IMR-90 (cell line): Measurements from ENCODE around the gene DHRS3. TPM values are rescaled to one million over a fixed set of nuclear protein-coding genes. Genes with fewer than 3 reads are reported as not detected.

ENCODE experiments used
- ATAC-seq: fragments of 200-7000 bp; cut with Tn5 transposase; 2 replicates; pipeline ENCODE4 v1.9.1; 2020; ENCODE audit warnings: low read depth, mild to moderate bottlenecking, moderate library complexity
- BruUV-seq: library from RNA; stranded (reverse); fragments of 400-500 nt; replicated peaks from 2 replicates; lab custom pipeline; 2021; lab: Mats Ljungman, UMichigan
- CTCF ChIA-PET: fragments of 300-600 bp; formaldehyde crosslinking; extraction: SDS; loops from one replicate; lab custom pipeline; 2021; ENCODE audit warnings: antibody characterized with exemption; lab: Yijun Ruan, JAX
- POLR2A ChIA-PET: fragments of 300-600 bp; sonication (Branson Sonifier 250); formaldehyde crosslinking; loops from one replicate; lab custom pipeline; 2022; ENCODE audit warnings: antibody characterized with exemption; ENCODE audit not compliant: unreplicated experiment; lab: Charles Lee
- DNase-seq: peaks from one replicate; pipeline ENCODE4 v3.0.0; 2013
- H2AFZ ChIP-seq: replicated peaks from 2 replicates; pipeline ENCODE3; 2013; ENCODE audit warnings: low read length, mild to moderate bottlenecking; ENCODE audit not compliant: poor library complexity
- H2AK5ac ChIP-seq: 2 replicates; pipeline ENCODE4 v1.6.1; 2013; ENCODE audit warnings: low read depth, low read length, inconsistent platforms
- H2AK9ac ChIP-seq: replicated peaks from 2 replicates; pipeline ENCODE3; 2013; ENCODE audit warnings: mild to moderate bottlenecking, low read depth, low read length, moderate library complexity; ENCODE audit not compliant: poor library complexity
- H2BK120ac ChIP-seq: 2 replicates; pipeline ENCODE4 v1.6.1; 2013; ENCODE audit warnings: low read depth, low read length, inconsistent platforms
- H2BK15ac ChIP-seq: 3 replicates; pipeline ENCODE4 v1.6.1; 2013; ENCODE audit warnings: low read depth, low read length, inconsistent platforms
- H2BK20ac ChIP-seq: 2 replicates; pipeline ENCODE4 v1.6.1; 2013; ENCODE audit warnings: low read depth, mild to moderate bottlenecking, inconsistent platforms, low read length, moderate library complexity
- H2BK5ac ChIP-seq: 2 replicates; pipeline ENCODE4 v1.6.1; 2013; ENCODE audit warnings: mild to moderate bottlenecking, low read depth, low read length, inconsistent platforms; ENCODE audit not compliant: poor library complexity, severe bottlenecking
- H3K14ac ChIP-seq: replicated peaks from 2 replicates; pipeline ENCODE4 v1.6.1; 2013; ENCODE audit warnings: low read depth, low read length, inconsistent platforms
- H3K18ac ChIP-seq: 2 replicates; pipeline ENCODE4 v1.6.1; 2013; ENCODE audit warnings: low read depth, low read length, control low read depth
- H3K23ac ChIP-seq: 2 replicates; pipeline ENCODE4 v1.6.1; 2013; ENCODE audit warnings: low read depth, low read length, inconsistent platforms
- H3K27ac ChIP-seq: 2 replicates; pipeline ENCODE4 v1.5.1; 2013; ENCODE audit warnings: mild to moderate bottlenecking, control low read depth, low read length; ENCODE audit not compliant: insufficient read depth
- H3K27me3 ChIP-seq: 2 replicates; pipeline ENCODE4 v1.6.1; 2013; ENCODE audit warnings: low read length; ENCODE audit not compliant: control insufficient read depth, insufficient read depth
- H3K36me3 ChIP-seq: 2 replicates; pipeline ENCODE4 v1.6.1; 2013; ENCODE audit warnings: low read length, mixed read lengths; ENCODE audit not compliant: control insufficient read depth, insufficient read depth
- H3K4ac ChIP-seq: 2 replicates; pipeline ENCODE4 v1.6.1; 2013; ENCODE audit warnings: low read depth, low read length, inconsistent platforms
- H3K4me1 ChIP-seq: 2 replicates; pipeline ENCODE4 v1.6.1; 2013; ENCODE audit warnings: low read length, mixed read lengths; ENCODE audit not compliant: control insufficient read depth, insufficient read depth
- H3K4me2 ChIP-seq: 2 replicates; pipeline ENCODE4 v1.6.1; 2013; ENCODE audit warnings: low read depth, mild to moderate bottlenecking, control low read depth, low read length, moderate library complexity
- H3K4me3 ChIP-seq: 2 replicates; pipeline ENCODE4 v1.5.1; 2013; ENCODE audit warnings: low read depth, mild to moderate bottlenecking, control low read depth, low read length, moderate library complexity; ENCODE audit not compliant: insufficient read depth
- H3K56ac ChIP-seq: 2 replicates; pipeline ENCODE4 v1.6.1; 2013; ENCODE audit warnings: low read length, inconsistent platforms; ENCODE audit not compliant: insufficient read depth; ENCODE audit errors: extremely low read depth
- H3K79me1 ChIP-seq, 2 experiments: 2 replicates each; pipeline ENCODE4 v1.6.1; 2013; ENCODE audit warnings: low read length in 2 of 2, inconsistent platforms in 1 of 2, low read depth in 1 of 2
- H3K9ac ChIP-seq: 2 replicates; pipeline ENCODE4 v1.6.1; 2013; ENCODE audit warnings: low read depth, low read length, control low read depth
- H3K9me1 ChIP-seq: 2 replicates; pipeline ENCODE4 v1.6.1; 2013; ENCODE audit warnings: low read length, inconsistent platforms; ENCODE audit not compliant: insufficient read depth
- H3K9me3 ChIP-seq: 2 replicates; pipeline ENCODE4 v1.6.1; 2013; ENCODE audit warnings: low read length; ENCODE audit not compliant: control insufficient read depth, insufficient read depth
- H4K20me1 ChIP-seq: 2 replicates; pipeline ENCODE4 v1.6.1; 2013; ENCODE audit warnings: low read length, inconsistent platforms; ENCODE audit not compliant: insufficient read depth
- H4K5ac ChIP-seq: 2 replicates; pipeline ENCODE4 v1.6.1; 2013; ENCODE audit warnings: mild to moderate bottlenecking, low read depth, low read length, control low read depth
- H4K8ac ChIP-seq, 2 experiments: 2 replicates each; pipeline ENCODE4 v1.6.1; 2013; ENCODE audit warnings: low read depth in 2 of 2, low read length in 2 of 2, control low read depth in 1 of 2, inconsistent platforms in 1 of 2
- H4K91ac ChIP-seq: 2 replicates; pipeline ENCODE4 v1.6.1; 2013; ENCODE audit warnings: low read depth, low read length, inconsistent platforms; ENCODE audit not compliant: insufficient read depth
- BHLHE40 ChIP-seq: fragments of 150-350 bp; IDR thresholded peaks from 2 replicates; pipeline ENCODE4 v1.6.1; 2016; ENCODE audit warnings: mild to moderate bottlenecking, low read depth, low read length
- CEBPB ChIP-seq: IDR thresholded peaks from 2 replicates; pipeline ENCODE4 v1.6.1; 2012; ENCODE audit warnings: low read depth, low read length, improper control_type of control experiment
- CHD1 ChIP-seq: IDR thresholded peaks from 2 replicates; pipeline ENCODE4 v1.6.1; 2012; ENCODE audit warnings: low read depth, low read length, improper control_type of control experiment
- FOS ChIP-seq: fragments of 150-350 bp; IDR thresholded peaks from 2 replicates; pipeline ENCODE4 v1.6.1; 2016; ENCODE audit warnings: low read depth, low read length
- MAFK ChIP-seq: IDR thresholded peaks from 2 replicates; pipeline ENCODE4 v1.6.1; 2012; ENCODE audit warnings: low read depth, low read length, improper control_type of control experiment
- MAZ ChIP-seq: IDR thresholded peaks from 2 replicates; pipeline ENCODE4 v1.6.1; 2012; ENCODE audit warnings: low read depth, mild to moderate bottlenecking, low read length, improper control_type of control experiment, moderate library complexity, borderline replicate concordance
- MXI1 ChIP-seq: IDR thresholded peaks from 2 replicates; pipeline ENCODE4 v1.6.1; 2012; ENCODE audit warnings: low read depth, mild to moderate bottlenecking, low read length, moderate library complexity, borderline replicate concordance
- NFE2L2 ChIP-seq: fragments of 150-350 bp; IDR thresholded peaks from 2 replicates; pipeline ENCODE4 v1.6.1; 2016; ENCODE audit warnings: low read depth, mild to moderate bottlenecking, low read length
- RAD21 ChIP-seq: IDR thresholded peaks from 2 replicates; pipeline ENCODE4 v1.6.1; 2012; ENCODE audit warnings: low read length, improper control_type of control experiment
- RCOR1 ChIP-seq: IDR thresholded peaks from 2 replicates; pipeline ENCODE4 v1.6.1; 2012; ENCODE audit warnings: mild to moderate bottlenecking, low read length, improper control_type of control experiment; ENCODE audit not compliant: insufficient replicate concordance
- SMC3 ChIP-seq: fragments of 150-350 bp; IDR thresholded peaks from 2 replicates; pipeline ENCODE4 v1.6.1; 2016; ENCODE audit warnings: low read depth, mild to moderate bottlenecking, antibody characterized with exemption, low read length, moderate library complexity
- USF2 ChIP-seq: fragments of 150-350 bp; IDR thresholded peaks from 2 replicates; pipeline ENCODE4 v1.6.1; 2017; ENCODE audit warnings: mild to moderate bottlenecking, antibody characterized with exemption, low read length, low read depth
- WGBS, 2 experiments: methylation state at CpG; one replicate each; pipeline versions ENCODE4 v1.1.5 to v1.1.7; 2013; ENCODE audit warnings: missing lambda C conversion rate in 2 of 2; ENCODE audit not compliant: insufficient read length in 1 of 2; ENCODE audit errors: extremely low coverage in 2 of 2; 5-methylcytosine and 5-hydroxymethylcytosine counted together
- dilution Hi-C: fragments of 300-500 bp; cut with HindIII; formaldehyde crosslinking; loops from one replicate; pipeline ENCODE4 v1.14.3; 2018; ENCODE audit warnings: low sequenced_read_pairs; ENCODE audit not compliant: unreplicated experiment
- in situ Hi-C: fragments of 300-500 bp; cut with MboI; formaldehyde crosslinking; loops from 3 replicates; pipeline ENCODE4 v1.14.3; 2019; ENCODE audit warnings: low sequenced_read_pairs, inconsistent platforms, mixed read lengths
- intact Hi-C: fragments of 100-400 bp; cut with micrococcal nuclease; formaldehyde crosslinking; loops from 2 replicates; pipeline ENCODE4 v1.10.0; 2022
- polyA plus RNA-seq, 3 experiments: library from polyadenylated mRNA; depleted of rRNA; stranded (reverse); fragments of >200 nt; gene quantifications; 2 replicates each; pipeline ENCODE4 v1.2.3, GENCODE V29; 2012; ENCODE audit warnings: low replicate concordance in 1 of 3
- total RNA-seq: library from RNA; depleted of rRNA; stranded (reverse); fragments of >200 nt; gene quantifications from 2 replicates; pipeline ENCODE4 v1.2.3, GENCODE V29; 2012
- TF ChIP-seq, protein P1 (sequence below): conservative IDR thresholded peaks from 2 replicates; pipeline ENCODE4 v1.5.1; 2012; ENCODE audit warnings: mild to moderate bottlenecking, low read depth, low read length, improper control_type of control experiment

Gene DHRS3
- total and polyA plus RNA-seq, 2 of the 4 experiments (the other 2 are of a cell fraction) = 11.2 to 14.5 TPM

DNA sequence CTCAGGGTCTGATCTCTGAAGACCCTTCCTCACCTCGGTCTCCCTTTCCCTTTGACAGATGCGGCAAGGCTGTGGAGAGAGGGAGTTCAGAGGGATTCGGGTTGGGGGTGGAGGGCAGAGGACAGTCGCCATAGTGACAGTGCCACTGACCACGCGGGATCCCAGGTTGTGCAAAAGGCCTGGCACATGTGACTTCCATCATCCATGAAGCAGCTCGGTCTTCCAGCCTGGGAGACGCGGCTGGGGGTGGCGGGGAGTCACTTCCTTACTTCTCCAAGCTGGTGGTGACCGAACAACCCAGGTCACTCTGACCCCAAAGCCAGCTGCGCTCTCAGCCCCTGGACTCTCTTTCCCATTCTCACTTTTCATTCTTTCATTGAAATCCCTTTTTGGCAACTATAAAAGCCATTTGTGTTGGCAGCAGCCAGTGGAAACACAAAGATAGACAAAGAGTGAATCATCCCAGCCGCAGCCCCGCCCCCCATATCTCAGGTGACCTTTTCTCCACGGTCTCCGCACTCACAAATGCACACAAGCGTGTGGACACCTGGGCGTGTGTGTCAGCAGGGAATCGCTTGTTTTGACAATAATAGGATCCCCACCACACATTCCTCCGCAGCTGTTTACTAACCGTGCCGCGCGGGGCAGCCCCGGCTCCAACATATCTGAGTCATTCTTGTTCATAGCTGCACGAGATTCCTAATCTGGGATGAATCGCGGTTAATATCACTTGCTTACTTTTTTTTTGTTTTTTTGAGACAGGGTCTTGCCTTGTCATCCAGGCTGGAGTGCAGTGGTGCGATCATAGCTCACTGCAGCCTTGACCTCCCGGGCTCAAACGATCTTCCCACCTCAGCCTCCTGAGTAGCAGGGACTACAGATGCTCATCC lies 68.3 kb downstream of the DHRS3 start:
- peak overlapping the region; percentile 74 for H3K18ac ChIP-seq
- H2AFZ ChIP-seq = peak overlapping the region; percentile 72
- peaks cover 4% of the 10 kb centered on the region for H3K9me1 ChIP-seq
- peak overlapping the region; percentile 72 for H2AK9ac ChIP-seq
- no TSS peak for BruUV-seq
- ChIA-PET POLR2A (interaction anchor here (0.6 kb wide), 1 partner anchor 16 kb away, joined by 14 read pairs; no protein-coding TSS in a partner anchor), CTCF (no interaction called here)
- peak overlapping the region; percentile 92 for H2BK120ac ChIP-seq
- in situ Hi-C loops (loop anchor here (10.0 kb wide), 1 partner anchor 65 kb away; the partner anchor contains the start of gene DHRS3), intact Hi-C loops (loop anchor here (2.0 kb wide), 1 partner anchor 47 kb away; no protein-coding TSS in a partner anchor), dilution Hi-C loops (no loop called here)
- H2AK5ac ChIP-seq = peak overlapping the region; percentile 95
- no peaks in the 10 kb centered on the region for H3K9me3 ChIP-seq
- peak overlapping the region; percentile 49; the same call in 1 of the 2 replicates for H3K23ac ChIP-seq
- no peak overlapping the region for H3K4me3 ChIP-seq
- peak overlapping the region; percentile 49 for H2BK5ac ChIP-seq
- H3K4ac ChIP-seq = peak overlapping the region; percentile 88
- H3K27me3 ChIP-seq = peaks cover 7% of the 10 kb centered on the region; the same call in 1 of the 2 replicates
- DNase-seq = peak; percentile 98
- H2BK20ac ChIP-seq = peak overlapping the region; percentile 74
- H3K9ac ChIP-seq = no peak overlapping the region
- peak; percentile 90 for ATAC-seq
- no peaks in the 10 kb centered on the region for H3K36me3 ChIP-seq
- peak overlapping the region; percentile 47 for H4K5ac ChIP-seq
- H3K14ac ChIP-seq = peak overlapping the region; percentile 19
- H2BK15ac ChIP-seq = peak overlapping the region; percentile 79; the same call in 2 of the 3 replicates
- no peaks in the 10 kb centered on the region for H4K20me1 ChIP-seq
- no peaks in the 10 kb centered on the region for H3K79me1 ChIP-seq
- WGBS, 2 experiments = 17% methylated on average over 12 of the region's 31 CpGs; no CpG with 5 or more reads in 1 of the 2 experiments
- TF ChIP-seq SMC3 = no peak
- peak; percentile 86 for TF ChIP-seq FOS
- peak; percentile 63 for TF ChIP-seq NFE2L2
- TF ChIP-seq, protein P1, sequence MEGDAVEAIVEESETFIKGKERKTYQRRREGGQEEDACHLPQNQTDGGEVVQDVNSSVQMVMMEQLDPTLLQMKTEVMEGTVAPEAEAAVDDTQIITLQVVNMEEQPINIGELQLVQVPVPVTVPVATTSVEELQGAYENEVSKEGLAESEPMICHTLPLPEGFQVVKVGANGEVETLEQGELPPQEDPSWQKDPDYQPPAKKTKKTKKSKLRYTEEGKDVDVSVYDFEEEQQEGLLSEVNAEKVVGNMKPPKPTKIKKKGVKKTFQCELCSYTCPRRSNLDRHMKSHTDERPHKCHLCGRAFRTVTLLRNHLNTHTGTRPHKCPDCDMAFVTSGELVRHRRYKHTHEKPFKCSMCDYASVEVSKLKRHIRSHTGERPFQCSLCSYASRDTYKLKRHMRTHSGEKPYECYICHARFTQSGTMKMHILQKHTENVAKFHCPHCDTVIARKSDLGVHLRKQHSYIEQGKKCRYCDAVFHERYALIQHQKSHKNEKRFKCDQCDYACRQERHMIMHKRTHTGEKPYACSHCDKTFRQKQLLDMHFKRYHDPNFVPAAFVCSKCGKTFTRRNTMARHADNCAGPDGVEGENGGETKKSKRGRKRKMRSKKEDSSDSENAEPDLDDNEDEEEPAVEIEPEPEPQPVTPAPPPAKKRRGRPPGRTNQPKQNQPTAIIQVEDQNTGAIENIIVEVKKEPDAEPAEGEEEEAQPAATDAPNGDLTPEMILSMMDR = no peak
- TF ChIP-seq MAFK = peak; percentile 24; the same call in 1 of the 2 replicates
- TF ChIP-seq RAD21 = peak; percentile 25
- peak; percentile 65; the same call in 1 of the 2 replicates for TF ChIP-seq CEBPB
- peak; percentile 76 for TF ChIP-seq RCOR1
- TF ChIP-seq MXI1 = peak; percentile 62; the same call in 1 of the 2 replicates
- peak; percentile 70 for TF ChIP-seq USF2
- TF ChIP-seq MAZ = peak; percentile 44
- TF ChIP-seq CHD1 = no peak
- TF ChIP-seq BHLHE40 = peak; percentile 99
- peak overlapping the region; percentile 60 for H3K27ac ChIP-seq
- peak overlapping the region; percentile 24 for H3K4me2 ChIP-seq
- peak overlapping the region; percentile 40 to 65; a peak in 2 of 4 replicates for H4K8ac ChIP-seq
- H3K4me1 ChIP-seq = peaks cover 17% of the 10 kb centered on the region
- peak overlapping the region; percentile 91 for H4K91ac ChIP-seq
- no peak overlapping the region for H3K56ac ChIP-seq
